ENCODE data around the gene PXDC1.
"Not testable (repeated sequence)": the region's sequence is repeated elsewhere in the genome, so short reads cannot be mapped to it uniquely, and the experiment has no call there.

Gene PXDC1

GRCh38 chr6:3711776-3712175 lies 39.7 kb downstream of the PXDC1 start:
- no peak for DNase-seq (ENCODE audit: low read depth in 2 of 2)

- no peak for DNase-seq (ENCODE audit: low read depth in 2 of 2)
These were observed 41.1 kb downstream of the PXDC1 start for GRCh38 chr6:3710403-3710802.

DNA sequence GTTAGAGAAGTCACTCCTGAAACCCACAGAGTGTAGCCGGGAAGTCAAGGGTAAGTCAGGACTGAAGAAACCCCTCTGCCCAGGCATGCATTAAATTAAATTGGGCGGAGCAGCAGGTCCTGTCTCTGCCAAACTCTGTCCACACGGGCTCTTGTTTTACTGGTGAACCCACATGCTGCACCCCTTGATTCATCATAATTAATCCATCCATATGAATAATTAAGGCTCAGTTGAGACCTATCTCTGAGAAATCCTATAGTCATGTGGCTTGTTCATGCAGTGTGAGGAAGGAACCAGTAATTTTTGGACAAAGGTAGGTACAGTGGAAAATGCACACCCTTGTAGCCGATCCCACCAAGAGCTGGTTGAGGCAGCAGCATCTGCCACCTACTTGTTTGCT lies 43.0 kb downstream of the PXDC1 start:
- no peak for DNase-seq (ENCODE audit: low read depth in 2 of 2)

- no peak for DNase-seq (ENCODE audit: low read depth in 2 of 2)
These were observed 43.6 kb downstream of the PXDC1 start for GRCh38 chr6:3707751-3708412.

- no peak for DNase-seq (ENCODE audit: low read depth in 2 of 2)
These were observed 44.5 kb downstream of the PXDC1 start for GRCh38 chr6:3707024-3707423.

DNA sequence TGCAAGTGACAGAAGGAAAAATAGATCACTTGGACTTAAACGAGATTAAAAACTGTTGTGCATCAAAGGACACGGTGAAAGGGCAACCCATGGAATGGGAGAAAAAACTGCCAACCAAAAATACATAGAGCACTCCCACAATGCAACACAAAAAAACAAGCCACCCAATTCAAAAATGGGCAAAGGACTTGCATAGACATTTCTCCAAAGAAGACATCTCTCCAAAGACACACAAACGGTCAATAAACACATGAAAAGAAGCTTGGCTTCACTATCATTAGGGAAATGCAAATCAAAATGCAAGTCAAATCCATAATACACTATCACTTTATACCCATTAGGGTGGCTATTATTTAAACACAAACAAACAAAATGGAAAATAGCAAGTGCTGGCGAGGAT lies 45.0 kb downstream of the PXDC1 start:
- no peak for DNase-seq (ENCODE audit: low read depth in 2 of 2)

DNA sequence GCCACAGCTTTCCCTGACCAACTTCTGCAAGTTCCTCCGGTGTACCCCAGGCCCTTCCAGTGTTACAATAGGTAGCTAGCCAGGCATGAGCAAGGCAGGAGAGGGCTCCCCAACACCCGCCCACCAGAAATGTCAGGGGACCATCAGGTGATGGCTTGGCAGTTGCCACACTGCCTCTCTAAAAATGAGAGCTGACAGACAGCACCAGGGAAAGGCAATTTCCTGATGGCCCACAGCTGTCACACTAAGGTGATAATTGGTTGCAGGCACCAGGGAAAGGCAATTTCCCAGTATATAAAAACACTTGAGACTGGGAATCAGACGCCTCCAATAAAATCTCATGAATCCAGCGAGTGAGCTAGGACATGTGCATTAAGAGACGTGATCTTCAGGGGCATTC lies 49.9 kb downstream of the PXDC1 start:
- no peak for DNase-seq (ENCODE audit: low read depth in 2 of 2)

DNA sequence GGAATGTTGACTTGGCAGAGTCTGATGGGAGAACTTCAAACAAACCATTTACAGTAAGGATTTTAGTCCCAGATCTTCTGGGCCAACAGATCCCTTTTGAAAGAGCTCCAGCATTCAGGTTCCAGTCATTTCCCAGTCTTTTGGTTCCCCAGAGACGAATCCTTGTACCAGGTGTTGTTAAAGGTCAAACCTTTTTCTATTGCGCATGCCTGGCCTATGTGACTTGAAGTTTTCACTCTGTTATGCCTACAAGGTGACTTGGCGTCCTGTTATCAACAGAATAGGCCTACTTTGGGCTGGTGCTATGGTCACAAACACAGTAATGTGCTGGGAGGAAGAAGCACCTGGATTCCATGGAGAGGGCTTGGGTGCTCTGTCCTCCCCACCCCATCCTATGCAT lies 52.3 kb downstream of the PXDC1 start:
- no peak for DNase-seq (ENCODE audit: low read depth in 2 of 2)

DNA sequence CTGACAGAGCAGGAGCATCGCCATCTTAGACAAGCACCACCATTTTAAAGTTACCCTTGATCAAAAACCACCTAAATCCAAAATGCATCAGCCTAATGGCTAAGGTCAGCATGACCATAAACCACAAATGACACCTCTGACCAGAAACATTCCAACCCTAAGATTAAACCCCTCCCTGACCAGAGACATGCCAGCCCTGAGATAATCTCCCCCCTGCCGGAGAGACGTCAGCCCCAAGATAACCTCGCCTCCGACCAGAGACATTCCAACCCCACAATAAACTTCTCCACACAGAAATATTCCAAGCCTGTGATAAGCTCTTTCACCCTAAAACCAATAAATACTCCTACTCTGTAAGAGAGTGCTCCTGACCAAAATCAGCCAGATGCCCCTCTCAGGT lies 53.5 kb downstream of the PXDC1 start:
- DNase-seq (ENCODE audit: low read depth in 2 of 2), result no peak

DNA sequence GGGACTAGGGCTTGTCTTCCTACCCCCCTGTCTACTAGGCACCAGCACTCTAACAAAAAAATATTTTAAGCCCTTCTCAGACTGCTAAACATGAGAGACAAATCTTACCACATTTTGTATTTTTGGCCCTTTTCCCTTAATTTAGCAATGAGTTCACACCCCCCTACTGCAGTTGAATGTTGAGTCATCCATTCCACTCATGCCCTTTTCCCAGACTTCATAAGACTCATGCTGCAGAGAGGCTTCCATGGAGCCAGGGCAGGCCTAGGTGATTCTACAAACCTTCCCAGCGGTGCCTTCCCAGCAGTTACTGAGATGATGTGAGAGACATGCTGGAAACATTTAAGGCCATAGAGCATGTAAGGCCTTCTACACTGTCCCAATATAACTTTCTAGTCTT lies 53.9 kb downstream of the PXDC1 start:
- no peak for DNase-seq (ENCODE audit: low read depth in 2 of 2)

DNA sequence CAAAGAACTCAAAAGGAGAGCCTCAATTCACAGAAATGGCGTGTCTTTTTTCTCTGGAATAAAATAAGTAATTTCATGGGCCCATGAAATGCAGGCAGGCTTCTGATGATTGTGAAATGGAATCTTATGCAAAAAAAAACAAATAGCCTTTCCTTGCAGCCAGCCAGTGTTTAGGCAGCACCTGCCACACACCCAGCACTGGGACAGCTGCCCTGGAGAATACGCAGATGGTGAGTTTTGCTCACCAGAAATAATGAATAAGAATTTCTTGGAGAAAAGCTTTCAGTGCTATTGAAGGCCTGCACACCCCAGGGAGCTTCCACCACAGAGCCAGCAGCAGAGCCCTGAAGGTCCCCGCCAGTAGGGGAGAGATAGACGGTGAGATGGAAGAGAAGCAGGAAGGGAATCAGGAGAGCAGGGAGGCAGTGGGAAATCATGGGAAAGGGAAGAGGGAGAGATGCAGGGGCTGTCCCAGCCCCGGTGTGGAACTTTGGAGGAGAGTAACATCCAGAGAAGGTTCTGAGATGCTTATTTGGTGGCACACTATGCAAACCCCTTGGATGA lies 54.9 kb downstream of the PXDC1 start:
- no peak for DNase-seq (ENCODE audit: low read depth in 2 of 2)

DNA sequence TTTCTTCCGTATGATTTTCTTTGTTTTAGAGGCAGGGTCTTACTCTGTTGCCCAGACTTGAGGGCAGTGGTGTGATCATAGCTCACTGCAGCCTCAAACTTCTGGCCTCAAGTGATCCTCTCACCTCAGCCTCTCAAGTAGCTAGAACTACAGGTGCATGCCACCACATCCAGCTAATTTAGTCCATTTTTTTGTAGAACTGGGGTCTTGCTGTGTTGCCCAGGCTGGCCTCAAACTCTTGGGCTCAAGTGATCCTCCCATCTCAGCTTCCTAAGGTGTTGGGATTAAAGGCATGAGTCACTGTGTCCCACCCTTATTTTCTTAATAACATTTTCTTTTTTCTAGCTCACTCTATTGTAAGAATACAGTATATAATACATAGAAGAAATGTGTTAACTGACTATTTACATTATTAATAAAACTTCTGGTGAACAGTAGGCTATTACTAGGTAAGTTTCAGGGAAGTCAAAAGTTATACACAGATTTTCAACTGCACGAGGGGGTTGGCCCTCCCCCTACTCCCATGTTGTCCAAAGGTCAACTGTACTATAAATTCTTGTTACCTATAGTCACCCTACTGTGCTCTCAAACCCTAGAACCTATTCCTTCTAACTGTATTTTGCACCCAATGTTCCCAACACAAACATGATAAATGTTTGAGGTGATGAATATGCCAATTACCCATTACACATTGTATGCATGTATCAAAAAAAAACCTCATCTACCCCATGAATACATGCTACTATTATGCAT lies 56.3 kb downstream of the PXDC1 start:
- DNase-seq (ENCODE audit: low read depth in 2 of 2), result no peak

DNA sequence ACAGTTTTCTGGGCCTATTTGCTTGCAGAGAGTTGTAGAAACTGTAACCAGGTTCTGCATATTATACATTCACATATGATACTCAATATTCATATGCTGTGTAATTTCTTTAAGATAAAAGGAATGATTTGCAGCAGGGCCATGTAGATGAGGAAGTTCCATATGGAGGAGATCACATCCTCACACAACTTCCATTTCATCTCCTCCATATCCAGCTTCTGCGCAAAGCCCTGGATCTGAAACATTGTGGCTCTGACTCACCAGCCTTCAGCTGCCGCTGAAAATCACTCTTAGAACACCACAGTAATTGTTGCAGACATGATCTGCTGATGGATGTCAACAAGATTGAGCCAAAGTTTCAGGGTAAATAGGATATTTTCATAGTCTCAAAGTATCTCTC lies 57.7 kb downstream of the PXDC1 start:
- no peak for DNase-seq (ENCODE audit: low read depth in 2 of 2)

GRCh38 chr6:3690506-3690905 lies 61.0 kb downstream of the PXDC1 start:
- DNase-seq (ENCODE audit: low read depth in 2 of 2), result no peak

- DNase-seq (ENCODE audit: low read depth in 2 of 2), result no peak
These were observed 63.7 kb downstream of the PXDC1 start for GRCh38 chr6:3687847-3688246.

DNA sequence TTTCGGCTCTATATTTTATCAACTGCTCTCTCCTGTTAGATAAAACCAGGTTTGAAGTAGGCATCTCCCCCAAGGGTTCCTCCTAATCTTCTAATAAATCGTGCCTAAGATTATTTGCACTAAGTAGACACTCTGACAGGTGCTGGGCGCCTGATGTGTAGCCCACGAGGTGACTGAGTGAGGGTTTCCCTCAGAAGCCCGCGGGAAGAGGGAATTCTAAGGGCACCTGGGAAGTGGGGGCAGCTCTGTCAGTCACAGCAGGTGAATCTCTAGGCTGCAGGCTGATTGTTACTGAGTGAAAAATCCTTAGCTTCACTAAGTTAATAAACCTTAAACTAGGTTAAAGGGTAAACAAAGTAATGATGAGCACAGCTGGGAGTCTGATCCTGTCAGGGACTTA lies 68.2 kb downstream of the PXDC1 start:
- DNase-seq (ENCODE audit: low read depth in 2 of 2), result no peak

- no peak for DNase-seq (ENCODE audit: low read depth in 2 of 2)
These were observed 72.6 kb downstream of the PXDC1 start for GRCh38 chr6:3678946-3679345.

- DNase-seq (ENCODE audit: low read depth in 2 of 2), result not testable (repeated sequence)
These were observed 73.8 kb downstream of the PXDC1 start for GRCh38 chr6:3677751-3678150.

GRCh38 chr6:3677351-3677750 lies 74.2 kb downstream of the PXDC1 start:
- not testable (repeated sequence) for DNase-seq (ENCODE audit: low read depth in 2 of 2)

Data from stimulated activated CD8-positive, alpha-beta memory T cell treated with anti-CD3 and anti-CD28 coated beads, Interleukin-15, amount 100 ng/mL, for 4 hours (primary cell).